ENCODE data around the gene NDOR1. TPM values are rescaled to one million over a fixed set of nuclear protein-coding genes. Genes with fewer than 3 reads are reported as not detected.

The NDOR1 gene
- total RNA-seq, 1 donor from 2014 or later: 26.9 TPM

DNA sequence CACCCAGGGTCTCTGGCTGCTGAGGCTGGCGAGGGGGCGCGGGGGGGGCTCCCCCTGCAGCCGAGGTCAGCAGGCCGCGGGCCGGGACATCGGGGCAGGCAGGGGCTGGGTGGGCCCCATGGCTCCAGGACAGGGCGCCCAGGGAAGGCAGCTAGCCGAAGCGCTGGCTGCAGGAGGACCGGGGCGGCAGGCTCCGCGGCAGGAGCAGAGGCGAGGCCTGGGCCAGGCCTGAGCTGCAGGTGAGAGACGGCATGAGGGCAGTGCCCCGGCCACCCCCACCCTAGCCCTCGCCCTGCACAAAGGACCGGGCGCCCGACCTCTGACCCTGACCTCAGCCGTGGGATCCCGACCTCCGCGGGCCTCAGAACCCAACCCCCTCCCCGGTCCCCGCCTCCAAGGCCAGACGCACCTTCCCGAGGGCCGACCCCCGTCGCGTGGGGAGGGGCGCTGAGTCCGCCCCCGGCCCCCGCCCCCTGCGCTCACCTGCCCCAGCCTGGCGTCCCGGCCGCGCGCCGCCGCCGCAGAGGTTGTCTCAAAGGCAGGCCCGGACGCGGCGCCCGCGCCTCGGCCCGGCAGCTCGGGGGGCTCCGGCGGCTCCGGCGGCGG lies 16.1 kb downstream of the NDOR1 start:
- DNase-seq (ENCODE audit: low read depth): no peak
- H3K4me3 ChIP-seq (ENCODE audit: low read depth, low read length): peak overlapping the region; percentile 52
- TF ChIP-seq, protein P1, sequence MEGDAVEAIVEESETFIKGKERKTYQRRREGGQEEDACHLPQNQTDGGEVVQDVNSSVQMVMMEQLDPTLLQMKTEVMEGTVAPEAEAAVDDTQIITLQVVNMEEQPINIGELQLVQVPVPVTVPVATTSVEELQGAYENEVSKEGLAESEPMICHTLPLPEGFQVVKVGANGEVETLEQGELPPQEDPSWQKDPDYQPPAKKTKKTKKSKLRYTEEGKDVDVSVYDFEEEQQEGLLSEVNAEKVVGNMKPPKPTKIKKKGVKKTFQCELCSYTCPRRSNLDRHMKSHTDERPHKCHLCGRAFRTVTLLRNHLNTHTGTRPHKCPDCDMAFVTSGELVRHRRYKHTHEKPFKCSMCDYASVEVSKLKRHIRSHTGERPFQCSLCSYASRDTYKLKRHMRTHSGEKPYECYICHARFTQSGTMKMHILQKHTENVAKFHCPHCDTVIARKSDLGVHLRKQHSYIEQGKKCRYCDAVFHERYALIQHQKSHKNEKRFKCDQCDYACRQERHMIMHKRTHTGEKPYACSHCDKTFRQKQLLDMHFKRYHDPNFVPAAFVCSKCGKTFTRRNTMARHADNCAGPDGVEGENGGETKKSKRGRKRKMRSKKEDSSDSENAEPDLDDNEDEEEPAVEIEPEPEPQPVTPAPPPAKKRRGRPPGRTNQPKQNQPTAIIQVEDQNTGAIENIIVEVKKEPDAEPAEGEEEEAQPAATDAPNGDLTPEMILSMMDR (conservative IDR thresholded peaks at IDR 0.05; ENCODE audit: low read depth, low read length): no peak

DNA sequence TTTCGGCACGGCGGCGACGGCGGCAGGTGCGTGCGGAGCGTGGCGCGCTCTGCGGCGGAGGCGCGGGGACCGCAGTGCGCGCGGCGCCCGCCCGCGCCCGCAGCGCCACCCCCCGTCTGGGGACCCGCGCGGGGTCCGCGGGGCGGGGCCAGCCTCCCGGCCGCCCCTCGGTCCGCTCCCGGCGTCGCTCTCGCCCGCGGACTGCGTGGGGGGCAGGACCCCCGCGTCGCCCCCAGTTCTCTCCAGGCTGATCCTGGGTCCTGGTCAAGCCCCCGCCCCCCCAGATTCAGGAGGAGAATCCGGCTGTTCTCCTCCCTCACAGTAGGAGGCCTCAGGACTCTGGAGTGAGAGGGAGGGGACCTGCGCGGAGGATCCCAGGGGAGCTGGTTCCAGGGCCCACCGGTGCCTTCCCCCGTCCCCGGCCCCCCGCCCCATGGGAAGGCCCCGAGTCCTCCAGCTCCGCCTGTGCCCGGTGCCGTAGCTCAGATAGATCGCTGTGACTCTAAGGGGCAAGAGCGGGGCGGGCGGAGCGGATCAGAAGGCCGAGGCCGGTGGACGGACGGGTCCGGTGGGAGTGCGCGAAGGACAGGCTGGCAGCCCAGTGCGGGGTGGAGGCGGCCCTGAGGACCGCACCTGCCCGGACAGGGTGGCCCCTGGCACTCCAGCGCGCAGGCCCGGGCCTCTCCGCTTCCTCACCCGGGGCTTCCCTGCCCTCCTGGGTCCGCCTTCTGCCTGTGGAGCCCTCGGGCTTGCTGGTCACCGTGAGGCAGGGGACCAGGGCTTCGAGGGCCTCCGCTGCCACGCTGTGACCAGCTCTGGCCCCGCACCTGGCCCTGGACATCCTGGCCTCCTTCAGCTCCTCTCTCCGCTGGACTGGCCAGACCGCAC lies 16.9 kb downstream of the NDOR1 start, which contains the start of gene RNF208:
TSS of gene RNF208 (minus strand) at position 51 of the 888 bp plus-strand sequence. CDS start 1,028 bp downstream, outside the sequence.
- DNase-seq (ENCODE audit: low read depth): no peak
- TF ChIP-seq, protein P1 (conservative IDR thresholded peaks at IDR 0.05; ENCODE audit: low read depth, low read length): no peak
- H3K4me3 ChIP-seq (ENCODE audit: low read depth, low read length): peak within 1 kb of the TSS; percentile 91

DNA sequence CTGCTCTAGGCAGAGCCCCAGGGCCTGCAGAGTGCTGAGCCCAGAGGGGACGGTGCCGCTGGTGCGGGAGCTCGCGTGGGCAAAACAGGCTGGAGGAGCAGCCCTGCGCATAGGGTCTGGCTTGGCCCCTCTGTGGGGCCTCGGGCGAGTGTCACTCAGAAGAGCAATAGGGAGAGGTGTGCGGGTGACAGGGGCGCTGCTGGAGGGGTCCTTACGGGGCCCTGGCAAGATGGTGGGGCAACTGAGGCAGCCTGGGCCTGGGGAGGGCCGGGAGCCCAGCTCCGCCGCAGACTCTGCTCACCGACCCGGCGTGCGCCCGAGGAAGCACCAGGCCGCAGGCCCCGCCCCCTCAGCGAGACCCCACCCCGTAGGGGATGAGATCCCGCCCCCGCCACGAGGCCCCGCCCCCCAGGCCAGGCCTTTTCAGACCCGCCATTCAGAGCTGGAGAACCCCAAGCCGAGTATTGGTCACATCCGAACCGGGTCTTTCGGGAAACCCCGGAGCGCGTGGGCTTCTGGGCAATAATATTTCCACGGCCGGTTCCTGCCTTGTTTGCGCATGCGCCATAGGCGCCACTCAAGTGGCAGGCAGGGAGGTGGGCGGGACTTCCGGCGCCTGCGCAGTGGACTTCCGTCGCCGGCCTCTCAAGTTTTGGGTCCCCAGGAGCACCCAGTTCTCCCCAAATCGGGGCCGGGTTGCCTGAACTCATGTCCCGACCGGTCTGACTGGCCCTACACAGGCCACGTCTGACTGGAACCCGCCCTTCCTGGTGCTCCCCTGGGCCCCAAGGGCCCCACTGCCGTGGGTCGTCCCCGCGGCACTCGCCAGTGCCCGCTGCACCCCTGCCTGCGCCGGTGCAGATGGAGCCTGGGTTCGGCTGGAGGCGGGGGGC lies 17.8 kb downstream of the NDOR1 start:
- DNase-seq (ENCODE audit: low read depth): peak; percentile 80
- TF ChIP-seq, protein P1 (conservative IDR thresholded peaks at IDR 0.05; ENCODE audit: low read depth, low read length): no peak
- peak overlapping the region; percentile 91 for H3K4me3 ChIP-seq (ENCODE audit: low read depth, low read length)

DNA sequence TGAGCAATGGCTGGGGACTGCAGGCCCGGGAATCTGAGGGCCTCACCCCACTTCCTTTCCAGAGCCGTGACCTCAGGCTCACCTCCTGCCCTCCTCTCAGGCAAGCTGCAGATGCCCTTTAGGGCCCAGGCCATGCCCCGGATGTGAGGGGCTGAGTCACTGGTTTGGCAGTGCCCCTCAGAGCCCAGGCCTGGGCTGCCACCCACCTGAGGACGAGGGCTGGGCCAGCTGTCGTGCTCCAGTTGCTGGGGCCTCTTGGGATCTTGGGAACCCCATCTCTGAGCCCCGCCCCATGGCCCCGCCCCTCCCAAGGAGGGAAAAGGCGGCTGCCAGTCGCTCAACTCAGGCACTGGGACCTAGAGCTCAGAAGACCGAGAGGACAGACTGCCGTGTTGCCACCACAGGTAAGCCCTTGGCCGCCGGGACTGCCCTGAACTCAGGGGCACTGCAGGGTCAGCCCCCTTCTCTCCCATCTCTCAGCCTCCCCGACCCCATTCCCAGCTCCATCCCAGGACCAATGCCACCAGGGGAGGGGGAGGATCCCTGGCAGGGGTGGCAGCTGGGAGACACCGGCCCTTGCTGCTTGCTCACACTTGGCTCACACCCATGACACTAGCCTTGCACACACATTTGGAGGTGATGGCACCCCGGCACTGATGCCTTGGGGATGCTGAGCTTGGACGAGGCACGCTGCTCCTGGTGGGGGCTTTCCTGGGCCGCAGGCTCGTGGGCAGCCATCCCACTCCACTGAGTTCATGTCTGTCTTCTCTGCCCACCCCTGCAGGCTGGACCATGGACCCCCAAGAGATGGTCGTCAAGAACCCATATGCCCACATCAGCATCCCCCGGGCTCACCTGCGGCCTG lies 19.6 kb downstream of the NDOR1 start, which contains the start of gene CYSRT1:
TSS of gene CYSRT1 (plus strand) at position 345 of the 865 bp plus-strand sequence. CDS start at position 793, 448 bp downstream.
- TF ChIP-seq, protein P1 (conservative IDR thresholded peaks at IDR 0.05; ENCODE audit: low read depth, low read length): no peak
- peak within 1 kb of the TSS; percentile 91 for H3K4me3 ChIP-seq (ENCODE audit: low read depth, low read length)
- no peak for DNase-seq (ENCODE audit: low read depth)

DNA sequence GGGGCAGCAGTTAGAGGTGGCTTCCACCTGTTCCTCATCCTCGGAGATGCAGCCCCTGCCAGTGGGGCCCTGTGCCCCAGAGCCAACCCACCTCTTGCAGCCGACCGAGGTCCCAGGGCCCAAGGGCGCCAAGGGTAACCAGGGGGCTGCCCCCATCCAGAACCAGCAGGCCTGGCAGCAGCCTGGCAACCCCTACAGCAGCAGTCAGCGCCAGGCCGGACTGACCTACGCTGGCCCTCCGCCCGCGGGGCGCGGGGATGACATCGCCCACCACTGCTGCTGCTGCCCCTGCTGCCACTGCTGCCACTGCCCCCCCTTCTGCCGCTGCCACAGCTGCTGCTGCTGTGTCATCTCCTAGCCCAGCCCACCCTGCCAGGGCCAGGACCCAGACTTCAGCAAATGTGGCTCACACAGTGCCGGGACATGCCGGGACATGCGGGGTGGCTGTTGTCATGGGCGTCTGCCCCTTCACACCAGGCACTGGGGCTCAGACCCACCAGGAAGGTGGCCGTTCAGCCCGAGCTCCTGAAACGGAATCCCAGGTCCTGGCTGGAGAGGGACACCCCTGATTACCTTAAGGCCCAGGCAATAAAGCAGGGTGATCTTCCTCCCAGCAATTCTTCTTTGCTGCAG lies 20.3 kb downstream of the NDOR1 start:
- TF ChIP-seq, protein P1 (conservative IDR thresholded peaks at IDR 0.05; ENCODE audit: low read depth, low read length): no peak
- DNase-seq (ENCODE audit: low read depth): no peak
- H3K4me3 ChIP-seq (ENCODE audit: low read depth, low read length): no peak overlapping the region

Data from epithelial cell of proximal tubule (primary cell).